Measurements from ENCODE around the gene CYP17A1. TPM values are rescaled to one million over a fixed set of nuclear protein-coding genes. Genes with fewer than 3 reads are reported as not detected.
"Not testable (repeated sequence)": the region's sequence is repeated elsewhere in the genome, so short reads cannot be mapped to it uniquely, and the experiment has no call there.

Gene CYP17A1
- total RNA-seq, 1 experiment from 2014 or later: not detected

GRCh38 chr10:102822222-102822621, 15.0 kb downstream of the CYP17A1 start:
- Histone ChIP-seq H3K4me1 (no peaks in the 10 kb centered on the region), H3K9me3 (replicated peaks) (peaks cover 3% of the 10 kb centered on the region; the same call in 1 of the 2 replicates), H3K27ac (no peak overlapping the region), H3K27me3 (no peaks in the 10 kb centered on the region), H3K4me3 (no peak overlapping the region), H3K36me3 (no peaks in the 10 kb centered on the region)
- DNase-seq: no peak

DNA sequence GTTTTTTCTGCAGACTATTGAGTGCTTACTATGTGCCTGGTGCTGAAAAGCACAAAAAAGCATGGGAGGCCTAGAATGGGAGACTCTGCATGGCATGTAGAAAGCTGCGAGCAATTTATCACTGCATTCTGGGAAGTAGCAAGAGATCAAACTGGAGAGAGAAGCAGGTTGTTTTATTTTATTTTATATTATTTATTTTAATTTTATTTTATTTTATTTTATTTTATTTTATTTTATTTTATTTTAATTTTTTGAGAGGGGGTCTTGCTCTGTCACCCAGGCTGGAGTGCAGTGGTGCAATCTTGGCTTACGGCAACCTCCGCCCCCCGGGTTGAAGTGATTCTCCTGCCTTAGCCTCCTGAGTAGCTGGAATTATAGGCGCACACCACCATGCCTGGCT, 17.2 kb downstream of the CYP17A1 start:
- not testable (repeated sequence) for DNase-seq; H3K27ac ChIP-seq; H3K27me3 ChIP-seq; H3K9me3 ChIP-seq (replicated peaks); H3K36me3 ChIP-seq; H3K4me1 ChIP-seq; H3K4me3 ChIP-seq

GRCh38 chr10:102819054-102819453, 18.2 kb downstream of the CYP17A1 start:
- H3K27ac ChIP-seq: no peak overlapping the region
- H3K27me3 ChIP-seq: no peaks in the 10 kb centered on the region
- no peak for DNase-seq
- no peak overlapping the region for H3K4me3 ChIP-seq
- H3K4me1 ChIP-seq: no peaks in the 10 kb centered on the region; the same call in 1 of the 2 replicates
- no peaks in the 10 kb centered on the region; the same call in 1 of the 2 replicates for H3K9me3 ChIP-seq (replicated peaks)
- peaks cover 5% of the 10 kb centered on the region for H3K36me3 ChIP-seq

DNA sequence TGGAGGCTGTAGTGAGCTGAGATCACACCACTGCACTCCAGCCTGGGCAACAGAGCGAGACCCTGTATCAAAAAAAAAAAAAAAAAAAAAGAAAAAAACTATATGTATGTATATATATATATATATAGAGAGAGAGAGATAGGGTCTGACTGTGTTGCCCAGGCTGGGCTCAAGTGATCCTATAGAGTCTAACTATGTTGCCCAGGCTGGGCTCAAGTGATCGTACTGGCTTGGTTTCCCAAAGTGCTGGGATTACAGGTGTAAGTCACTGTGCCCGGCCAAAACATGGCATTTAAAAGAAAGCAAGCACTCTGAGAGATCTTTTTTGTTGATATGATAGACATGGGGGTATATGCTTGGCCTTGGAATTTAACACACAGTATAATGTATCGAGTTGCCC, 20.0 kb downstream of the CYP17A1 start:
- no peaks in the 10 kb centered on the region for H3K27me3 ChIP-seq
- peaks cover 15% of the 10 kb centered on the region for H3K36me3 ChIP-seq
- no peak overlapping the region for H3K27ac ChIP-seq
- DNase-seq: no peak
- no peaks in the 10 kb centered on the region for H3K9me3 ChIP-seq (replicated peaks)
- H3K4me1 ChIP-seq: peaks cover 15% of the 10 kb centered on the region
- H3K4me3 ChIP-seq: no peak overlapping the region

- DNase-seq: no peak
Observed at GRCh38 chr10:102815790-102816549, 21.2 kb downstream of the CYP17A1 start.

DNA sequence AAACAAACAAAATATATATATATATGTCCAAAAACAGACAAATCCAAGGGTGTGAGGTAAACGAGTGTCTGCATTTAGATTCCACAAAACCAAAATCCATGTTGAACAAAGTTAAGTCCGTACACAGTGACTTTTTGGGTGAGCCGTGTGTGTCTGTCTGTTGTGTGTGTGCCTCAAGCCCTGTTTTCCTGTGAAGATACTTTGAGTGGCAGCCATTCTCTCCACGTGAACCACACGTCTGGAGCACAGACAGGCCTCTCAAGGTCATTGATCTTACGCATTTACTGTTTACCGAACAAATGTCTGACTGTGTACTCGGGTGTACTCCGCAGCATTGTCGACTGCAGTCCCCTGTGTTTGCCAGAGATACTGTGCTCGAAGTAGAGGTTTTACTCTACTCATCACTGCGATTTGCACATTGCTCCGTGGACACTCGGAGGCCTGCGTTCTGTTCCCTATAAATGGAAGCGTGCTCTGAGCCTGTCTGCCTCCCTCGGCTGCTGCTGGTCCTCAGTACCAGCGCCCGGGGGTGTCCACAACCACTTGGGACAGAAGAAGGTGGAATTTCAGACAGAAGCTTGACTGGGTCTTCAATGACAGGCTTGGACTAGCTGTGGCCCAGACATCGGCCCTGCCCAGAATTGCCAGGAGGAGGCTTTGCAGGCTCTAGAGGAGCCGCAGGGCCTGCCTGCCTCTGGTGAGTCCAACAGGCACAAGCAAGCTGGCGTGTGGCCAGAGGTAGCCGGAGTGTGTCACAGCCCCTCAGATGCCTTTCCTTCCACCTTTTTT, 22.1 kb downstream of the CYP17A1 start:
- Histone ChIP-seq H3K4me1 (peaks cover 24% of the 10 kb centered on the region), H3K36me3 (peaks cover 28% of the 10 kb centered on the region), H3K27ac (no peak overlapping the region), H3K27me3 (no peaks in the 10 kb centered on the region), H3K9me3 (replicated peaks) (no peaks in the 10 kb centered on the region), H3K4me3 (no peak overlapping the region)
- DNase-seq: peak; percentile 20 to 31

More at GRCh38 chr10:102815790-102816549, 21.2 kb downstream of the CYP17A1 start:
- Histone ChIP-seq H3K27ac (no peak overlapping the region), H3K4me1 (peaks cover 24% of the 10 kb centered on the region), H3K27me3 (no peaks in the 10 kb centered on the region), H3K36me3 (peaks cover 25% of the 10 kb centered on the region), H3K4me3 (no peak overlapping the region), H3K9me3 (replicated peaks) (no peaks in the 10 kb centered on the region)

- no peak for DNase-seq
Observed at GRCh38 chr10:102814453-102814871, 22.8 kb downstream of the CYP17A1 start.

GRCh38 chr10:102813734-102814452, 23.3 kb downstream of the CYP17A1 start:
- no peaks in the 10 kb centered on the region for H3K9me3 ChIP-seq (replicated peaks)
- H3K4me3 ChIP-seq: no peak overlapping the region
- H3K27me3 ChIP-seq: no peaks in the 10 kb centered on the region
- H3K4me1 ChIP-seq: peaks cover 24% of the 10 kb centered on the region
- H3K27ac ChIP-seq: no peak overlapping the region
- DNase-seq: no peak
- H3K36me3 ChIP-seq: peaks cover 34% of the 10 kb centered on the region

More at GRCh38 chr10:102814453-102814871, 22.8 kb downstream of the CYP17A1 start:
- H3K36me3 ChIP-seq: peaks cover 32% of the 10 kb centered on the region
- H3K4me1 ChIP-seq: peaks cover 24% of the 10 kb centered on the region
- H3K27ac ChIP-seq: no peak overlapping the region
- H3K27me3 ChIP-seq: no peaks in the 10 kb centered on the region
- no peak overlapping the region for H3K4me3 ChIP-seq
- no peaks in the 10 kb centered on the region for H3K9me3 ChIP-seq (replicated peaks)

GRCh38 chr10:102813017-102813541, 24.1 kb downstream of the CYP17A1 start:
- H3K27ac ChIP-seq: peak overlapping the region; percentile 85

DNA sequence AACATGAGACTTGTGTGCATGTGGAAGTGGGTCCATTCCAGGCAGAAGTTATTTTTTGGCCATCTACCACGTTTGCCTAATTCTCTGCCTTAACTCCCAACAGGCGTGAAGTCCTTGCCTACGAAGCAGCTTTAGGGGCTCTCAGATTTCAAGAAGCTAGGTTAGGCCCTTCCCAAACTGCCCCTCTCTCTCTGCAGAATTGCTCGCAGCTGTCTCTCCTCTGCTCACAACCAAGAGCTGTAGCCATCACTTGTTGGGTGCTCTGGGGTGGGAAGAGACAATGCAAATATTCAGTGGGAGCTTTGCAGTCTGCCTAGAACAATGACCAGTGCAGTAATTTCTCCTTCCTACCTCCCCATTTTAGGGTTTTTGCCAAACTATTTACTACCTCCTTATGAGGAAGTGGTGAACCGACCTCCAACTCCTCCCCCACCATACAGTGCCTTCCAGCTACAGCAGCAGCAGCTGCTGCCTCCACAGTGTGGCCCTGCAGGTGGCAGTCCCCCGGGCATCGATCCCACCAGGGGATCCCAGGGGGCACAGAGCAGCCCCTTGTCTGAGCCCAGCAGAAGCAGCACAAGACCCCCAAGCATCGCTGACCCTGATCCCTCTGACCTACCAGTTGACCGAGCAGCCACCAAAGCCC, 24.9 kb downstream of the CYP17A1 start:
- DNase-seq: peak; percentile 87 to 95
- H3K27ac ChIP-seq: peak overlapping the region; percentile 85
- no peaks in the 10 kb centered on the region for H3K27me3 ChIP-seq

More at GRCh38 chr10:102813017-102813541, 24.1 kb downstream of the CYP17A1 start:
- H3K4me1 ChIP-seq: peaks cover 24% of the 10 kb centered on the region
- H3K9me3 ChIP-seq (replicated peaks): no peaks in the 10 kb centered on the region
- H3K27me3 ChIP-seq: no peaks in the 10 kb centered on the region
- H3K4me3 ChIP-seq: no peak overlapping the region
- no peak for DNase-seq
- peaks cover 34% of the 10 kb centered on the region for H3K36me3 ChIP-seq

DNA sequence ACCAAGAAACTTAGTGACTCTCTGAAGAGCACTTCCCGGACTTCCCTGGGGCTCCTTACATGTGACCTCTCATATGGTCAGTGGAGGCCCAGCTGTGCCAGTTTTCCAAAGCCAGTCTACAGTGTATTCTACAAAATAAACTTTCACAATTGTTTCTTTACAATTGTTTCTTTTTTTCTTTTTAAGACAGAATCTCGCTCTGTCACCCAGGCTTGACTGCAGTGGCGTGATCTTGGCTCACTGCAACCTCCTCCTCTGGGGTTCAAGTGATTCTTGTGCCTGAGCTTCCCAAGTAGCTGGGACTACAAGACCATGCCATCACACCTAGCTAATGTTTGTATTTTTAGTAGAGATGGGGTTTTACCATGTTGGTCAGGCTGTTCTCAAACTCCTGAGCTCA, 25.9 kb downstream of the CYP17A1 start:
- H3K4me1 ChIP-seq: peaks cover 24% of the 10 kb centered on the region
- H3K27me3 ChIP-seq: no peaks in the 10 kb centered on the region
- no peak for DNase-seq
- peaks cover 38% of the 10 kb centered on the region for H3K36me3 ChIP-seq
- H3K27ac ChIP-seq: peak overlapping the region; percentile 85
- H3K9me3 ChIP-seq (replicated peaks): no peaks in the 10 kb centered on the region
- H3K4me3 ChIP-seq: no peak overlapping the region

More for the DNA sequence above, 24.9 kb downstream of the CYP17A1 start:
- Histone ChIP-seq H3K36me3 (peaks cover 34% of the 10 kb centered on the region), H3K9me3 (replicated peaks) (no peaks in the 10 kb centered on the region), H3K4me3 (no peak overlapping the region), H3K4me1 (peaks cover 24% of the 10 kb centered on the region)

- Histone ChIP-seq H3K4me1 (peaks cover 21% of the 10 kb centered on the region), H3K36me3 (peaks cover 45% of the 10 kb centered on the region), H3K27me3 (no peaks in the 10 kb centered on the region), H3K4me3 (no peak overlapping the region), H3K9me3 (replicated peaks) (no peaks in the 10 kb centered on the region), H3K27ac (no peak overlapping the region)
- no peak for DNase-seq
Observed at GRCh38 chr10:102808380-102808779, 28.8 kb downstream of the CYP17A1 start.

GRCh38 chr10:102804382-102805055, 32.7 kb downstream of the CYP17A1 start:
- Histone ChIP-seq H3K27ac (no peak overlapping the region), H3K27me3 (no peaks in the 10 kb centered on the region), H3K36me3 (peaks cover 42% of the 10 kb centered on the region), H3K4me1 (peaks cover 4% of the 10 kb centered on the region; the same call in 1 of the 2 replicates), H3K4me3 (no peak overlapping the region), H3K9me3 (replicated peaks) (no peaks in the 10 kb centered on the region)
- no peak for DNase-seq

Measured in SJCRH30 (cell line).